ENCODE data around the gene EXTL1. TPM values are rescaled to one million over a fixed set of nuclear protein-coding genes. Genes with fewer than 3 reads are reported as not detected.

EXTL1 gene
- total RNA-seq, 1 experiment from 2014 or later: not detected

- Histone ChIP-seq H3K9me3 (no peaks in the 10 kb centered on the region), H3K4me3 (no peak overlapping the region), H3K27me3 (no peaks in the 10 kb centered on the region), H3K36me3 (no peaks in the 10 kb centered on the region)
- no peak for DNase-seq
Measured at GRCh38 chr1:26069941-26070295, 48.3 kb downstream of the EXTL1 start.

GRCh38 chr1:26070296-26070962 is 48.9 kb downstream of the EXTL1 start:
- Histone ChIP-seq H3K36me3 (no peaks in the 10 kb centered on the region), H3K9me3 (no peaks in the 10 kb centered on the region), H3K27me3 (no peaks in the 10 kb centered on the region), H3K4me3 (no peak overlapping the region)
- no peak for DNase-seq

DNA sequence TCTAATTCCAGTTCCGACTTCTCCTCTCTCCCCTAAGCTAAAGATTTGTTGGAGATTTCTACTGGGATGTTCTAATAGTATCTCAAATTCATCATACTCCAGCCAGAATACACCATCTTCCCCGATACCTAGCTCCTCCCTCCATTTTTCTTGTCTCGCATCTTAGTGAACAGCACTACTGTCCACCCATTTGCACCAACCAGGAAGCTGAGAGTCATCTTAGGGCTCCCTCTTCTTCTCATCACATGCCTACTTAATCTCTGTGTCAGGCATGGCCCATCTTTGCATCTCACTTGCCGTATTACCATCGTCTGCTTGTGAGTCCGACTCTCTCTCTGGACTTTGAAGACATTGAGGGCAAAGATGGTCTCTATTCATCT is 49.4 kb downstream of the EXTL1 start:
- no peaks in the 10 kb centered on the region for H3K9me3 ChIP-seq
- no peak for DNase-seq
- no peaks in the 10 kb centered on the region for H3K27me3 ChIP-seq
- H3K4me3 ChIP-seq: no peak overlapping the region
- H3K36me3 ChIP-seq: no peaks in the 10 kb centered on the region

DNA sequence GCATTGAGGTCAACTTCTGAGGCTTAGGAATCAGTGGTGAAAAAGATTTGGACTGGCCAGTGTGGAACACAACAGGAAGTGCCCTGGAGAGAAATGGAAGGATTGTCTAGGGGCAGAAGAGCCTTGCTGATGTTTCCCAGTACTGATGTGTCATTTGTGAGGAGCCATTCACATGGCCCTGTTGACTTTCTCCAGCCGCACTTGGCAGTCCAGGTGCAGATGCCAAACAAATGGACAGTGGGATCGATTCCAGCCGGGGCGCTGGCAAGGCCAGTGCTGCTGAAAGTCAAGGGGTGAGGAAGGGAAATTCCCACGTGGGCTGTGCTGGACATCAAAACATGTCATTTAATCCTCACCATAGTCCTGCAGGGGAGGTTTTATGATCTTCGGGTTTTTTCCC is 50.7 kb downstream of the EXTL1 start:
- no peaks in the 10 kb centered on the region for H3K27me3 ChIP-seq
- no peaks in the 10 kb centered on the region for H3K9me3 ChIP-seq
- peak; percentile 51 for DNase-seq
- H3K4me3 ChIP-seq: no peak overlapping the region
- no peaks in the 10 kb centered on the region for H3K36me3 ChIP-seq

DNA sequence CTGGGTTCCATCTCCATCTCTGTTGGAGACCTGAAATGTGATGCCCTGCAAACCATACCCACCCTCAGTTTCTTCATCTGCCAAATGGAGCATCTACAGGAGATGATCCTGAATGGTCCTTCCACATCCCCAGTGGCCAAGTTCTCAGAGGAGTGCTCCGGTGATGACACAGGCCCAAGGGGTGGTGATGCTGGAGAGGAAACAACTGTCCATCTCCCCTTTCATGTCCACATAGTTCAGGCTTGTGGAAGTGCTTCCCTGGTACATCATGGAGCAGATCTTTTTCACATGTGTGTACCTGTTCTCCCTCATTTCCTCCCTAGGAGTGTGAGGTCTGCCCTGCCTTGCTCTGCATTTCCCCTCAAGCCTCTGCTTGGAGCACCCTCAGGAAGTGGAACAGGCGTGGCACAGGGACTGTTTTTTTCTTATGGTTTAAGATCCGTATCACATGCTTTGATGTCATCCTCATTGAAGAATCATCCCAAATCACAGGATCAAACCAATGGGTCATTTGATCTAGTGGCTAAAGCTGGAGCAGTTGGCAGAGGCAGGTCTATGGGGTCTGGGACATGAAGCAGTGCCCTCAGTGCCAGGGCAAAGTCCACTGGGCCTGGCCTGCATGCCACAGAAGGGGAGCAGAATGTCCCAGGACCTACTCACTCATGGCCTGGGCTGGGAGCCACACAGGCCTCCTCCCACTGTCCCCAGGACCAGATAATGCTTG is 54.0 kb downstream of the EXTL1 start:
- no peaks in the 10 kb centered on the region for H3K36me3 ChIP-seq
- no peaks in the 10 kb centered on the region for H3K9me3 ChIP-seq
- no peak for DNase-seq
- H3K27me3 ChIP-seq: no peaks in the 10 kb centered on the region
- no peak overlapping the region for H3K4me3 ChIP-seq

- Histone ChIP-seq H3K9me3 (no peaks in the 10 kb centered on the region), H3K36me3 (no peaks in the 10 kb centered on the region), H3K27me3 (no peaks in the 10 kb centered on the region), H3K4me3 (no peak overlapping the region)
- no peak for DNase-seq
Measured at GRCh38 chr1:26077524-26077923, 55.9 kb downstream of the EXTL1 start.

DNA sequence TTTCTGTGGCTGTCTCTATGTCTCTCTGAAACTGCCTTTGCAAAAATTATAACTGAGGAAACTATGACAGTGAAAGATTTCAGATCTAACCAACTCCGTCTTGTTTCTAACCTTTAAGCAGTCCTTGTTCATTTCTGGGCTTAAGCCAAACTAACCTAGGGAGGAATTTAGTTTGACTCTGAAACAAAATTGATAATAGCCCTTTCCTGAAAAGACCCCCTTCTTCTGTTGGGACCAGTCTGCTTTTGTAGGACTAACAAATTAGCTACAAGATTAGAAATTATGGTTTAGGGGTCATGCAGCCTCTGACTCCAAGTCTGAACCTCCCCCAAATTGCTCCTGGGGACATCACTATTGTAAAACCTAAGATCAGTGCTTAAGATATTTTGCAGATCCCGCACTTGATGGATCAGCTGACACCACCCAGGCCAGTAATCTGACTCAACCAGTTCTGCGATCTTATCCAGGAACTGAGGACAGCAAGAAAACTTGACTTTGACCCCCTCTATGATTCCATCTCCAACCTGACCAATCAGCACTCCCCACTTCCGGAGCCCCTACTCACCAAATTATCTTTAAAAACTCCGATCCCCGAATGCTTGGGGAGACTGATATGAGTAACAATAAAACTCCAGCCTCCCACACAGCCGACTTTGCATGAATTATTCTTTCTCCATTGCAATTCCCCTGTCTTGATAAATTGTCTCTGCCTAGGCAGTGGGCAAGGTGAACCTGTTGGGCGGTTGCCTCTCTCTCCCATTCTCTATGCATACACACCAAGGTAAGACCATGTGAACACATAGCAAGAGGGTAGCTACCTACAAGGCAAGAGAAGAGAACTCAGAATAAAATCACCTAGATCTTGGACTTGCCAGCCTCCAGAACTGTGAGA is 57.0 kb downstream of the EXTL1 start:
- no peak for DNase-seq
- no peaks in the 10 kb centered on the region for H3K27me3 ChIP-seq

DNA sequence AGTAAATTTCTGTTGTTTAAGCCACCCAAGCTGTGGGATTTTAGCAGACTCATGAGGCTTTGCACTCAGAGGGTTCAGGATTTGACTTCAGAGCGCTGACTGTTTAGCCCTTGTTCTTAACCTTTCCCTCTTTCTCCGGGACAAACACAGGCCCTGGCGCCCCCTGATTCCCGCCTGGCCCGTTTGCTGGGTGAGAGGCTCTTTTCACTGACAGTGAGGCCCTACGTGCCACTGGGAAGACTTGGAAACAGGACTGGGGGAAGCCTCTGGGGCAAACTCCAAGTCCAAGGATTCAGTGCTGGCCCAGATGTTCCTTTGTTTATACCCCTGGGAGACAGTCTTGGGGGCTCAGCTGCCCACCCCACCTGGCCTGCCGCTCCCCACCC is 57.6 kb downstream of the EXTL1 start:
- no peak for DNase-seq
- no peaks in the 10 kb centered on the region for H3K9me3 ChIP-seq
- no peaks in the 10 kb centered on the region for H3K27me3 ChIP-seq
- no peak overlapping the region for H3K4me3 ChIP-seq
- no peaks in the 10 kb centered on the region for H3K36me3 ChIP-seq

More for the DNA sequence above, 57.0 kb downstream of the EXTL1 start:
- H3K9me3 ChIP-seq: no peaks in the 10 kb centered on the region
- no peak overlapping the region for H3K4me3 ChIP-seq
- no peaks in the 10 kb centered on the region for H3K36me3 ChIP-seq

DNA sequence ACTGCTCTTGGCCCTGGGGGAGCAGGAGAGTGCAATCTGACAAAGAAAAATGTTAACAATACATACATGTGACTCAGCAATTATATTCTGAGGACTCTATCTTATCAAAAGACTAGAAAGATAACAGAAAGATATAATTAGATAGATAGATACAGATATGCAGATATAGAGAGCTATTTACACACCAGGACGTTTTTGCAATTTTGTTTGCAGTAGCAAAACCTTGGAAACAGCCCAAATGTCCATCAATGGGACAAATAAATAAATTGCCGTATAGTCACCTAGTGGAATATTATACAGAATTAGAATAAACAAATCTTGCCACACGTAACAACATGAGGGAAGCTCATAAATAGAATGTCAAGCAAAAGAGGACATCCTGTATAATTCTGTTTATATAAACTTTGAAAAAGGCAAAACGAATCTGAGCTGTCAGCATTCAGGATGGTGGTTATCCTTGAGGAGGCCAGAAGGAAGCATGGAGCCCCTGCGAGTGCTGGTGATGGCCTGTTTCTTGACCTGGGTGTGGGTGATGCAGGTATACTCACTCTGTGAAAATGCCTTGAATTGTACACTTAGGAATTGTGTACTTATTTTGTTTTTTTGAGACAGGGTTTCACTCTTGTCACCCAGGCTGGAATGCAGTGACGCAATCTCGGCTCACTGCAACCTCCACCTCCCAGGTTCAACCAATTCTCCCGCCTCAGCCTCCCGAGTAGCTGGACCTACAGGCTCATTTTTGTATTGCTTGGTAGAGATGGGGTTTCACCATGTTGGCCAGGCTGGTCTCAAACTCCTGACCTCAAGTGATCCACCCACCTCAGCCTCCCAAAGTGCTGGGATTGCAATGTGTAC is 58.6 kb downstream of the EXTL1 start:
- no peaks in the 10 kb centered on the region for H3K36me3 ChIP-seq
- no peak overlapping the region for H3K4me3 ChIP-seq
- DNase-seq: no peak
- no peaks in the 10 kb centered on the region for H3K27me3 ChIP-seq
- H3K9me3 ChIP-seq: no peaks in the 10 kb centered on the region

GRCh38 chr1:26081267-26082019 is 59.9 kb downstream of the EXTL1 start:
- H3K27me3 ChIP-seq: no peaks in the 10 kb centered on the region
- no peak for DNase-seq
- no peaks in the 10 kb centered on the region for H3K9me3 ChIP-seq
- no peaks in the 10 kb centered on the region for H3K36me3 ChIP-seq
- H3K4me3 ChIP-seq: no peak overlapping the region

- no peaks in the 10 kb centered on the region for H3K36me3 ChIP-seq
- H3K4me3 ChIP-seq: no peak overlapping the region
- no peaks in the 10 kb centered on the region for H3K9me3 ChIP-seq
- no peaks in the 10 kb centered on the region for H3K27me3 ChIP-seq
- no peak for DNase-seq
Measured at GRCh38 chr1:26082020-26082350, 60.4 kb downstream of the EXTL1 start.

- Histone ChIP-seq H3K9me3 (no peaks in the 10 kb centered on the region), H3K4me3 (no peak overlapping the region), H3K36me3 (no peaks in the 10 kb centered on the region), H3K27me3 (no peaks in the 10 kb centered on the region)
- DNase-seq: peak; percentile 42
Measured at GRCh38 chr1:26083208-26083607, 61.6 kb downstream of the EXTL1 start.

DNA sequence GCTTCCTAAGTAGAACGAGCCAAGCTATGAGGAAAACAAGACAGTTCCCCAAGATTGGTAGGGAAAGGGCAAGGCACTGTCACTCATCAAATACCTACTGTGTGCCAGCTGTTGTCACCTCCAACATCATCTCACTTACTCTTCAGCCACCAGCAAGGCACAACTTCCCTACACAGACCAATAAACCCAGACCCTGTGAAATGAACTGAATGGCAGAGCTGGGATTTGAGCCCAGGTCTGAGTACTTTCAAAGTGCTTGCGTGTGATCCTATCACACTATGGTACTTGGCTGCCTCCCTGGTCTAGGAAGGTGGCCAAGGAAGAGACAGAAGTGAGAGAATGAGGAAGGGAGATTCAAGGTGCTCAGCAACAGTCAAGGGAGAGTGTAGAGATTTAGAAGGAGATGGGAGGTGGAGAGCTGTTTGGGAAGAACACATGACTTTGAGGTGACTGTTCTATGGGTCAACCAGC is 62.6 kb downstream of the EXTL1 start:
- no peak overlapping the region for H3K4me3 ChIP-seq
- H3K36me3 ChIP-seq: no peaks in the 10 kb centered on the region
- no peaks in the 10 kb centered on the region for H3K9me3 ChIP-seq
- no peaks in the 10 kb centered on the region for H3K27me3 ChIP-seq
- peak; percentile 74 for DNase-seq

- no peaks in the 10 kb centered on the region for H3K9me3 ChIP-seq
- DNase-seq: no peak
- H3K27me3 ChIP-seq: no peaks in the 10 kb centered on the region
- H3K36me3 ChIP-seq: no peaks in the 10 kb centered on the region
- H3K4me3 ChIP-seq: no peak overlapping the region
Measured at GRCh38 chr1:26084844-26085243, 63.3 kb downstream of the EXTL1 start.
